HG03565 (cell line): Measurements from ENCODE around the gene CACNB1.

Experiments used
- ATAC-seq: cut with Tn5 transposase; IDR thresholded peaks from one replicate; pipeline ENCODE4 v1.9.1; 2021; ENCODE audit warnings: mild to moderate bottlenecking, moderate library complexity; ENCODE audit not compliant: unreplicated experiment

The CACNB1 gene

GRCh38 chr17:39225959-39226683 is 28.7 kb upstream of the CACNB1 start:
- ATAC-seq = no peak

GRCh38 chr17:39225308-39225958 is 28.0 kb upstream of the CACNB1 start, which contains the start of gene STAC2:
Gene STAC2, minus strand, starts transcription at chr17:39225945. Its CDS starts 443 bp downstream, at chr17:39225502.
- no peak for ATAC-seq

DNA sequence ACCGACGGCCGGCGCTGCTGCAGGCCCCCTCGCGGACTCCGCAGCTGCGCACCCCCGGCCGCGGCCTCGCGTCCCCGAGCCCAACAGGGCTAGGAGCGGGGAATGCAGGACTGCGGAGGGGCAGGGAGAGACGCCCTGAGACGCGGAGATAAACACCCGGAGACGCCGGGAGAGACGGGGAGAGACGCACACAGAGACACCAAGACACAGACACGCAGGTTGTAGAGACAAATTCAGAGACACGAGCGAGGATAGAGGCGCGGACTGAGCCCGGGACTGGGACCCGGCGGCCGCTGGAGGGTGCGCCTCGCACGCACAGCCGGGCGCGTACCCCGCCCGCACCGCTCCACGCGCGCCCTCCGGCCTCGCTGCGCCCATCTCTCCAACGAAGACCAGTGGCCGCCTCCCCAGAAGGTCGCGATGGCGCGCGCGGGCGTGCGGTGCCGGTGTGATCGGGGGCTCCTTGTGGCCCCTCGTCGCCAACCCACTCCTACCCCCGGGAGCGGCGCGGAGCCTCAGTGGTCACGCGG is 27.4 kb upstream of the CACNB1 start:
- ATAC-seq = no peak

GRCh38 chr17:39223907-39224777 is 26.7 kb upstream of the CACNB1 start:
- ATAC-seq = no peak

- no peak for ATAC-seq
Measured at GRCh38 chr17:39222866-39223834, 25.7 kb upstream of the CACNB1 start.

DNA sequence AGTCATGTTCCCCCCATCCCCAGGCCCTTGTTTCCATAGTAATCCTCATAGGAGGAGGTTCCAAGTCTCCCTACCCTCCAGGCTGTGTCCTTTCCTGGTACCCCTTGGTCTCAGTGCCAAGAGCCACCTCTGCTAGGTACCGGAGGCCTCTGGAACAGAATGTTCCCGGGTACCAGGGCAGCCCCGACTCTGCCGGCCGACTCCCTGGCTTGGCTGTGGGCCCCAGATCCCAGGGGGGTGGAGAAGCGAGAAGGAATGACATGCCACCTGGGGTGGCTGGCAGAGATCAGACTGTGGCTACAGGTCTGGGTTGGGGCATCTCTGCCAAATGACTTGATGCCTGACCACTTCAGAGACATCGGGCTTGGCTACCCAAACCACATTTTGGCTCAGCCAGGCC is 24.7 kb upstream of the CACNB1 start:
- no peak for ATAC-seq

- ATAC-seq = no peak
Measured at GRCh38 chr17:39221572-39221971, 24.1 kb upstream of the CACNB1 start.

DNA sequence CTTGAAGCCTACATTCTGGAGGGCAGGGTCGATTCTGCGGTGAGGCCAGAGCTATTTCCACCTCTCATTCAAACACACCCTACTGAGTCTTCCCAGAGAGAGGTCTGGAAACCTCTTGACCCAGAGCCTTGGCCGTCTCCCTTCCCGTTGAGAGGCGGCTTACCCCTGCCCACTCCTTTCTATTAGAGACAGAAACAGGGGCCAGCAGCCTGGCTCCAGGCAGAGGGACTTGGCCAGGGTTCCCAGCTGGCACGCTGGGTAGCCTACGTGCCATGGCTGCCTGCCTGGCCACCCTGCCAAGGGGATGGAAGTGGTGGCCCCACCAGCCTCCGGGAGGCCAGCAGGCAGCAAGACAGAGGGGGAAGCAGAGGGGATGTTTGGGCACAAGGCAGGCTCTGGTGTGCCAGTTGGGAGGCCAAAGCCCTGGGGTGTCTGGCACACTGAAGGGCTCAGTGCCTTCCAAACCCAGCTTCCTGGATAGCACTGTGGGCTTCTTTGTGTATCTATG is 22.2 kb upstream of the CACNB1 start:
- ATAC-seq = no peak

DNA sequence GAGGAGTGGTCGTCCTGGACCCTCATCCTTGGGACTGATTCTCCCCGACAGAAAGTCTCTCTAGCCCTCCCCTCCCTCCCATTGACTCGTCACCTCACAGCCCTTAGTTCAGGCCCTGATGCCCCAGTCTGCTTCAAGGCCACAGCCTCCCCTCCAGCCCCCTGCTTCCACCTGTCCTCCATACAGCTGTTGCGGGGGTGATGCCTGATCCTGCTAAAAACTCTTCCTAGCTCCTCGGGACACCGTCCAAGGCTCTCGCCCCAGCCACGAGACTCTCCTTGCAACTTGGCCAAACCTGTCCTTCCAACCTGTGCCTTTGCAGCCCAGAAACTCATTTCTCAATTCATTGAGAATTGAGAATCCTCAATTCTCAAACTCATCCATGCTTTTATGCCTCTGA is 21.4 kb upstream of the CACNB1 start:
- no peak for ATAC-seq

DNA sequence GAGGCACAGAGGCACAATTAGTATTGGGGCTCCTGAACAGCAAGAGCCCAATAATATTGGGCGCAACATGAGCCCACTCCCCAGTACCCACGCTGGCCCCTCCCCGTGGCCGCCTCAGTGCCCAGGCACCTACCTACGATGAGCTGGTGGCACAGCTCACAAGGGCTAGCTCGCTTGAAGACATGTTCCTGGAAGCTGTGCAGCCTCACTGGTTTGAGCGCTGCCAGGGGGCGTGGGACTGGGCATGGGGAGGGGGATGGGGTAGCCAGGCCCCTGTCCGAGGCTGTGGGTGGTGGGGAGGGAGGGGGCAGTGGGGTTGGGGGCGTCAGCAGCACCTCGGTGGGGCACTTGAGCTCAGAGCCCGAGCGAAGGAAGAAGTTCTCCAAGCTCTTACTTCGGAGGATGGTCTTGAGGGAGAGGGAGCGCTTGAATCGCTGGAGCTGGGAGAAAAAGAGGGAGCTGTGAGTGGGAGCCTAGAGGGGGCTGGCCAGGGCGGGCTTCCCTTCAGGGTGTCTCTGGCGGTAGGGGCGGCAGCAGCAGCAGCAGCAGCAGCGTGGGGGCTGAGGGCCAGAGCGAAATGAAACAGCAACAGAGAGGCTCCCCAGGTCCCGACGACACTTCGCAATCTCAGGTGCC is 20.4 kb upstream of the CACNB1 start:
- ATAC-seq = no peak

- no peak for ATAC-seq
Measured at GRCh38 chr17:39213852-39214251, 16.4 kb upstream of the CACNB1 start.

GRCh38 chr17:39212841-39213480 is 15.5 kb upstream of the CACNB1 start:
- ATAC-seq = no peak

DNA sequence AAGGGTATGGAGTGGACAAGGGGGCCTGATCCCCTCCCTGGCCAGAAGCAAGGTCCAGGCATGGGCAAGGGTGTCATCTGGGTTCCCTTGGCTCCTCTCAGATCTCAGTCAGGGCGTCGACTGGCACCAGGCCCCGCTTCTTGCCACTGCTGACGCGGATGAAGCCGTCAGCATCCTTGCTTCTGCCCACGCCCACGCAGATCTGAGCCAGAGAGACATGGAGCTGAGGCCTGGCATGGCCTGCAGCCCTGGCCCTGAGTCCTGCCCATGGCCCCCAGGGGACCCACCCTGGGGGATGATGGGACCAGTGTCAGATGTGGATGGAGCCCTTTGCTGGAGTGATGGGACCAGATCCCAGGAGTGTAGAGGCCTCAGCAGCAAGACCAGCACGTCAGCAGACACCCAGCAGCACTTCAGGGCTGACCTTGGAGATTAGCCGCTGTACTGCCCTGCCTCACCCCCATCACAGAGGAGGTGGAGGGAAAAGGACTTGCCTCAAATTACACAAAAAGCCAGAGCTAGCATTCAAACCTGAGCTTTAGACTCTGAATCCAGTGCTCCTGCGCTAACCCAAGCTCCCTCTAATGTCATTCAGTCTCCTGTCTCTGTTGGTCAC is 14.8 kb upstream of the CACNB1 start:
- ATAC-seq = no peak

GRCh38 chr17:39210093-39210434 is 12.6 kb upstream of the CACNB1 start:
- ATAC-seq = no peak

DNA sequence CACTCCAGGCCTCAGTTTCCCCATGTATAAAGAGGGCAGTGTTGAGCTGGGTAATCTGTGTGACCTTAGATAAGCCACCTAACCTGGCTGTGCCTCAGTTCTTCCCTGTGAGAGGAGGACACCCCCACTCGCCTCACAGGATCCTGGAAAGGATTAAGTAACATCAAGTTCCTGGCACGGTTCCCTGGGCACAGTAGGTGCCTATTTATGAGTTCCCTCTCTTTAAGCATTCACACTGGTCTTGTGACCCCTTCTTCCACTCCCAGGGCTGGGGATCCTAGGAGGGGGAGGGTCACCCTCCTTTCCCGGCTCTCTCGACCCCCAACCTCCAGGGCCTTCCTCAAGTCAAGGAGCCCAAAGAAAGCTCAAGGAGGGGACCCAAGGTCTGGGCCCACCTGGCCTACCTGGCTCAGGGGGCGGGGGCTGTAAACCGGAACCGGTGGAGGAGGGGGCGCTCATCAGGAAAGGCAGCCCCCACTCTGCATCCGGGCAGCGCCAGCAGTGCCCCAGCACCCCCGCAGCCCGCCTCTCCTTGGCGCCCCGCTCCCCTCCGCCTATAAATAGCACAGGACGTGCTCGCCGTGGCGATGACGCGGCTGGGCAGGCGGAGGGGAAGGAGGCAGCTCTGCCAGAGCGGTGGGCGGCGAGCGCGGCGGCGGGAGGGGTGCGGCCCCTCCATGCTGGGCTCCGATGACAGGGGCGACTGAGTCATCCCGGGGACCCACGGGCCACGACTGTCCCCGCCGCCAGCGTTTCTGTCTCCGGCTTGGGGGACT is 12.0 kb upstream of the CACNB1 start:
- no peak for ATAC-seq

DNA sequence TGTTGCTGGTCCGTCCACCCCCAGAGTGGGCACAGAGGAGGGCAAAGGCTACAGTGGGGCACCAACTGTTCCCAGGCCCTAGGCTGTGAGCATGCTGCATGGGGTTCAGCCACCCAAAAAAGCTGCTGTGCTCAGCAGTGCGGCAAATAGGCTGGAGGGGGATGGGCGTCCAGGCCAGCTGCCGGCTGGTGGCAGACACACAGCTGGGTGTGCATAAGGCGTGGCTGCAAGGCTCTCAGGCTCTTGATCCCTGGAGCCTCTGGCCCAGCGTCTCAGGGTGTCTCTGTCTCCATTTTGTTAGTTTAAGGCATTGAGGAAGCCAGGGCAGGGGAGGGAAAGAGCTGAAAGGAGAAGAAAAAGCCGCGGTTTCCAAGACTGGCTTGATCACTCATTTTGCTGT is 11.4 kb upstream of the CACNB1 start:
- ATAC-seq = no peak

- no peak for ATAC-seq
Measured at GRCh38 chr17:39208136-39208535, 10.7 kb upstream of the CACNB1 start.

DNA sequence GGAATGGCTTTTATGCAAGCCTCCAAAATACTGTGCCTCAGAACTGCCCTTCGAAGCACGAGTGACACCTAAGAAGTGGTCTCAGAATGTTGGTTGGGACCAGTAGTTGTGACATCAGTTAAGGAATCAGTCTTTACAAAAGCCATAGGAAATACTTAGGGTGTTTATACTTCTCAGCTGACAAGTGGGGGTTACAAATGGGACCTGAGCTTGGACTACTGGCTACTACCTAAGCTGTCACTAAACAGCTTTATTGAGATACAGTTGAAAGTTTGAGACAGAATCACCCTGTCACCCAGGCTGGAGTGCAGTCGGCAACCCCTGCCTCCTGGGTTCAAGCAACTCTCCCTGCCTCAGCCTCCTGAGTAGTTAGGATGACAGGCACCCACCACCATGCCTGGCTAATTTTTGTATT is 7.7 kb upstream of the CACNB1 start:
- ATAC-seq = no peak
